Activated gamma-delta T cell treated with Interleukin-2 at 50 U/mL for 16 hours (primary cell): ENCODE data around the gene PTPRD.

ENCODE experiments used
- DNase-seq: peaks from one replicate; pipeline ENCODE4 v3.0.0-alpha.2; 2020

The PTPRD gene

DNA sequence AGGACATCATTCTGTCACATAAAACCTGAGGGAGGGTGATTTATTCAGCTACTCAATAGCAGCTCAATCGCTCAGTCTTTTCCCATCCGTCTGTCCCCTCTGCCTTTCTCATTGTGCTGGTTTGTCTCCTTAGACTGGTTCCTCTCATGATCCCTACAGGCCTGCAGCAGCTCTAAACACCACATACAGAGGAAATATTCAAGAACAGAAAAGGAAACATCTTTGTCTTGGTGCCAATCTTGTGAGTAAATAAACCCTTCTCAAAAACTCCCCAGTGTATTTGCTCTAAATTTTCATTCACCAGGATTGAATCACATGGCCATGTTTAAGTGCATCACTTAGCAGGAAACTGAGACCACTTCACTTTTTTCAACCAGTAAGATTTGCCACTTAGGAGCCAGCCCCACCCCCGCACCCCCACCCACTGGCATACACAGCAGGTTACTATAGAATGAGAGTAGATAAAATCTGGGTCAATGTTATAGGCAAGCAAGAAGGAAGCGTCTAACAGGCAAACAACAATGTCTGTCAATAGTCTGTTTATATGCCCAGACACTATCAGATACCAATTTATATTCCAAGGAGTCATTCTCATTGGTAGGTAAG, 1917.7 kb downstream of the PTPRD start:
- DNase-seq = no peak

- no peak for DNase-seq
Measured at GRCh38 chr9:8693464-8693863, 1919.3 kb downstream of the PTPRD start.

DNA sequence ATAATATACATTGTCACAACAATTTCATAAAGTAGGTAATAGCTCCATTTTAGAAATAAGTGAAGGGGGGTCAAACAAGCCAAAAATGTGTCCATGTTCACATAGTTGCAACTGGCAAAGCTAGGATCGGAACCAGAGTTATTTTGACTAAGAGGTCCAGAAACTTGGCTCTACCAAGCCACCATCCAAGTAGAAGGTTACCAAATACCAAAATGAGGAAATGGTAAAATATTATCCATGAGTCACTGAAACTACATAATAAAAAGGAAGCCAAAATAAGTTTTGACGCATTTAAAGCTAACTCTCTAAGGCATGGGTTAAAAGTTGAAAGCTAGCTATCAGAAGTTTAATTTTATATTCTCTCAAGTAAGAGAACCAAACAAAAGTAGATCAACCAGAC, 1926.3 kb downstream of the PTPRD start:
- DNase-seq = no peak

GRCh38 chr9:8685825-8686224, 1927.0 kb downstream of the PTPRD start:
- DNase-seq = no peak

GRCh38 chr9:8684978-8685708, 1927.7 kb downstream of the PTPRD start:
- no peak for DNase-seq

DNA sequence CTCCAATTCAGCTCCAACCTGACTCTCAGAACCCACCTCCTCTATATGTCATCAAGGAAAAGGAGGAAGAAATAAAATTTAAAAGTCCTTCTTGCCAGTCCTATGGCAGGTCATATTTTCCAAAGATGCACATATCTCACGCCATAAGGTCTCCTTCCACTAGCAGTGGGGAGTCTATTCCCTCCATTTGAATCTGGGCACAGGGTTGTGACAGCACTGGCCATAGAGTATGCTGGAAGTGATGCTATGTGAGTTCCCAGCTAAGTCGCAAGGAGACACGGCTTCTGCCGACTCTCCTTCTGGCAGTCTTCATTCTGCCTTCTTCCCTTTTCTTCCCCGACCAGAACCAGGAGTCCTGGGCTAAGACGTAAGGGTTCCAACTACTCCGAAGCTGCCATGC, 1929.3 kb downstream of the PTPRD start:
- no peak for DNase-seq

GRCh38 chr9:8680658-8681057, 1932.1 kb downstream of the PTPRD start:
- no peak for DNase-seq

DNA sequence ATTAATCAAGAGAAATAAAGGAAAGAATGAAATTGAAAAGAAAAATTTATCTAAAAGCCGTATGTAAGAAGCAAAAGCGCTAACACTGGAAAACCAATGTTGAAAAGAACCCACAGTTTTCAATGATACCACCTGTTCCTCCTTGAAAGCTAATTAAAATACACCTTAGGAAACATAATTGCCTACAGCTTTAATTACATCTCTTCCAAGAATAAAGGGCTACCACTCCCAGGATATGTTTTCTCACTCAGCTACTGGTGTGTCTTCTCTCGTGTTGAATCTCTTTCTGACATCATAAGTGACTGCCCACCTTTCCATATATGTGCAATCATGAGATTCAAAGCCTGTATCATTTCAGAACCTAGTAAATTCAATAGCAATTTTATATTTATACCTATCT, 1932.6 kb downstream of the PTPRD start:
- DNase-seq = no peak

DNA sequence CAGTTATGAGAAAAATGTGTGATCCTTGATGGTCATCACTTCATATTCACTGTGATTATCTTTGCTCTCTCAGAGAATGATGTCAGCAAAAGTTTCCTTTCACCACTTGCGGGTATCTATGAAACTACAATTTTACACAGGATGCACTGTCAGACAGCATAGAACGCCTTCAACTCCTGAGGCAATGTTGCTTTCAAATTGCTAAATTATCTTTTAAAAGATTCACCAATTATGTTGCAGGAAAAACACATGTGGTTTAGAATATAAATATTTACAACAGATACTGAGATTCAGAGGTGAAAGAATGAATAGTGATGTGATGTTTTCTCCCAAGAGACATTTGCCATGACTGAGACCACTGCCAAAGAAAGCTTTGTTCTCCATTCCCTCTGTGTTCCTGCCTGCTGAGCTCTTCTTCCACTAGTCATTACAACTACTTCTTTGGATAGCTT, 1933.4 kb downstream of the PTPRD start:
- DNase-seq = no peak

DNA sequence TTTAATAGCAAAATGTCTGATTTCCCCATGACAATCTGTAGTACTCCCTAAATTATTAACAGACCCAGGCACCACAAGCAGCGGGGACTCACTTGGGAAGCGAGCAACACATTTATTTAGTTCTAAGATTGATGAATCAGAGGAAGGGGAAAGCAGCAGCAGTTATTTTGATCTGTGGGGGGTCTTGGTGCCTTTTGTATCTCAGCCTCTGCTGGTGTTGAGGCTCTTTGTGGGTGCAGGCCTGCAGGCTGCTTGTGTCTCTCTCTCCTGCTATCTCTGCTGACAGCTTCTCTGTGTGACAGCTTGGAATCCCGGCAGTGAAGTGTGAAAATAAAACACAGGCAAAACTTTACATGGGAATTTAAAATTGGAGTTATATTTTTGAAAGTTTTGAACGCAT, 1935.1 kb downstream of the PTPRD start:
- no peak for DNase-seq

- no peak for DNase-seq
Measured at GRCh38 chr9:8674536-8674935, 1938.3 kb downstream of the PTPRD start.

- DNase-seq = no peak
Measured at GRCh38 chr9:8673830-8674229, 1939.0 kb downstream of the PTPRD start.

- no peak for DNase-seq
Measured at GRCh38 chr9:8670751-8671150, 1942.1 kb downstream of the PTPRD start.

- DNase-seq = no peak
Measured at GRCh38 chr9:8668751-8669150, 1944.1 kb downstream of the PTPRD start.

DNA sequence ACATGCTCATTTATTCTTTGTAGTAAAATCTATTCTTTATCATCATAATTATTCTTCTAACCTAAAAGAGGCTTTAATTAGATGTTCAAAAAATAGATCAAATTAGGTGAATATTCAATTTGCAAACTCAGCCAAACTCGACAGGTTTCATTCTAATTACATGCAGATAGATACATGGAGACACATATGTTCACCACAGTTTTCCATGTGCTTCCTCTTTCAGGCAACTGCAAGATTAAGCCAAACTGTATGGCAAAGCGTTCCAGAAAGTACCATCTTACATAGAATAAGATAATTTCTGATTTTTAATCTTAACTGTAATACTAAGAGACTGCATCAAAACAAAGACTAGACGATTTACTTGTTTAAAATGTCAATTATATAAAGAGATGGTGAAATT, 1944.6 kb downstream of the PTPRD start:
- no peak for DNase-seq

DNA sequence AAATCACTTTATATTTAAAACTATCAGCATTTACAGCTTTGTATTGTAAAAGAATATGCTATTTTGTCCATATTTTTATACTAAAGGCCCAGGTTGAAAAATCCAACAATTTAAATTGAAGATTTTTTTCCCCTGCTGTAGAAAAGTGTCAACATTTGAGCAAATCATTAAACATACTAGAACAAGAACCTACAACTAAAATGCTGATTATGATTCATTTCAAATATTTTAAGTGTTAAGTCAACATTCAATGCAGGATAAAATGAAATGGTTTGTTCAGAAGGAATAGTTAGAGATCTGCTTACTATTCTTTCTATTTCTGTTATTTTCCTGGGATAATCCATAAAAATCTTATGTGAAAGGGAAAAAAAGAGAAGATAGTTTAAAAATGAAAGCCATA, 1946.7 kb downstream of the PTPRD start:
- DNase-seq = no peak

DNA sequence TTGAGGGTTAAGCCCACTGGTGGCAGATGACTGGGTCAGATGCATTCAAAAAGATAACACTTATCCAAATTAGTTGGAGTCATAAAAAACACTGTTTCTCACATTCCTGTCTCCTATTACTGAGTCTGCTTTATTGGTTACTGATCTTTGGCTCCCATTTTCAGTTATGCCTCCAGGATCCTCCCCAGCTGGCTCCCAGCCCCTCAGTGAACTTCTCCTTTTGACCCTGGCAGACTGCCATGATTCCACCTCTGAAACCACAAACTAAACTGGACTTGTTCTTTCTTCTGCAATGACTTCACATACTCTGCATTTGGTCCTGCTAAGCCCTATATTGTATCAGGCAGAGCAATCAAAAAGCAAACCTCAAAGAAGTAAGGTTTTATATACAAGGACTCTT, 1952.4 kb downstream of the PTPRD start:
- no peak for DNase-seq

DNA sequence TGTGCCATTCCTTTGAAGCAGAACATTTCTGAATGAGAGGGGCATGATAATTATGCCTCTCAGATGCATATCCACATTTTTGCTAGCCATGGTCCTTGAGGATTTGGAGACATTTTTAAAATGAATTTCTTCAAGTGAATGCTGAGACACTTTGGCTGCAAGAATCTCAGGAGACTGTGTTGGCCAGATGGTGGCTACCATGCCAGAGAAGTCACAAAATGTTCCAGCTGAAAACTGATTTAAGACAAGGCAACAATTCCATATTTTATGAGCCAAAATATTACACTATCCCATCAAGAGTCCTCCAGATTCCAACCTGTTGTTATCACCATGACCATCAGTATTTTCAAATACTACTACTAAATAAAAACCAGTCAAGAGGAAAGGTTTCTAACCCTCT, 1953.7 kb downstream of the PTPRD start:
- no peak for DNase-seq

- DNase-seq = no peak
Measured at GRCh38 chr9:8655071-8655470, 1957.7 kb downstream of the PTPRD start.

DNA sequence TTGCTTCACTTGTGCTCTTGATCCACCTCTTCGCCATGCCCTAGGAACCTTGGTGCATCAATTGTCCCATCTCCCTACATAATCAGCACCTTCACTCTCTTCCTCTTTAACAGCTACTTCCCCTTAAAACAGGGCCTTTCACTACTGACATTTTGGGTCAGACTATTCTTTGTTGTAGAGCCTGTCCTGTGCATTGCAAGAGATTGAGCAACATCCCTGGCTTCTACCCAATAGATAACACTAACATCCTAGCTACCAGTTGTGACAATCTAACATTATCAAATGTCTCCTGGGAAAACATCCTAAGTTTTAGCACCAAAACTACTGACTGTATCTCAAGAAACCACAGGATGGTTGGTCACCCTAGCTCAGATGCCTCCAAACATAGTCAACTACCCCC, 1958.9 kb downstream of the PTPRD start:
- DNase-seq = no peak

- no peak for DNase-seq
Measured at GRCh38 chr9:8653111-8653510, 1959.7 kb downstream of the PTPRD start.

- no peak for DNase-seq
Measured at GRCh38 chr9:8652255-8652654, 1960.5 kb downstream of the PTPRD start.

DNA sequence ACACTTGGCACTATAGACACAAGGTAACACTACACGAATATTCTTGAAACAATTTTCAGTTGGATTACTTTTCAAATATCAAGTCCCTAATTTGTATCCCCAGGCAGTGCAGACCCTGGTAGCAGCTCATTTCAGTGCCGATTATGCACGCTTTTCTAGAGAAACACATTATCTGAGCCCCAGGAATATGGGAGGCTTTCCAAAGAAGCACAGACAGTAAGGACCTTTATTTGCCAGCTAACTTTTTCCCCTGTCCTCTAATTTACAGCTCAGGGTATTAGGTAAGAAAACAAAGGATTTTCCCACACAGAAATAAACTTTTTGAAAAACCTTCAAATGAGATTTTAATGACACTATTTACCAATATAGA, 1961.0 kb downstream of the PTPRD start:
- no peak for DNase-seq

DNA sequence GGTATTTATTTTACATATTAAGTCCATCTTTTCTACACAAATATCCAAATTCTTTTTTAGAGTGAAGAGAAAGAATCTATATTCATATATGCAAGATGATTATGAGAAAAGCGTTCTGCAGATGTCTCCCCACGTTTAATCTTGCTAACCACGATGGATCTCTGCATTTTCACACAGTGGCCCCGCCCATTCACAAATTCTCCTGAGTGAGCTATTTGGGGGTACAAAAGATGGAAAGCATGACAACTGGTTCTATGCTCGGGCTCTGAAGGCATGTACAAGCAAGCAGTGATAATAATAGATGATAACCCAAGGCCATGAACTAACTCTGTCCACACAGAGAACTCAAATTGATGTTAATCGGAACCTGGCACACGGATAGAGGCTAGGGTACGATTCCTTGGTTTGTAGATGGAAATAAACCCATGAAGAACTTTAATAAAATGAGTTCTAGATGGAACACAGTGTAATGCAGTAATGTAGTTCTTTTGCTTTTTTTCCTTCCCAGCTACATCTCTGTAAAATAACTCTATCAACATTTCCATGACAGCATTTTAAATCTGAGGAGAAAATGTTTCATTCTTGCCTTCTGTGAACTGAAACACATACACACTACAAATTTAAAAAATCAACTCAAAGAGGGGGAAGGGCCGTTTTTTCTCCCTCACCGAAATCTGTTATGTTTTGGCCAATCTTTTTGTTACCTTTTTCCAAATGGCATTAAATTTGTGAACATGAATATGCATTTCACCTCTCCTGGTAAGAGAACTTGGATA, 1961.5 kb downstream of the PTPRD start:
- DNase-seq = no peak
